GM04503 (cell line): ENCODE results near the gene NKX2-1.
"Not testable (repeated sequence)": the region's sequence is repeated elsewhere in the genome, so short reads cannot be mapped to it uniquely, and the experiment has no call there.

Source experiments
- DNase-seq: peaks from one replicate; pipeline ENCODE4 v3.0.0-alpha.2; 2012; ENCODE audit warnings: low read depth

The NKX2-1 gene

DNA sequence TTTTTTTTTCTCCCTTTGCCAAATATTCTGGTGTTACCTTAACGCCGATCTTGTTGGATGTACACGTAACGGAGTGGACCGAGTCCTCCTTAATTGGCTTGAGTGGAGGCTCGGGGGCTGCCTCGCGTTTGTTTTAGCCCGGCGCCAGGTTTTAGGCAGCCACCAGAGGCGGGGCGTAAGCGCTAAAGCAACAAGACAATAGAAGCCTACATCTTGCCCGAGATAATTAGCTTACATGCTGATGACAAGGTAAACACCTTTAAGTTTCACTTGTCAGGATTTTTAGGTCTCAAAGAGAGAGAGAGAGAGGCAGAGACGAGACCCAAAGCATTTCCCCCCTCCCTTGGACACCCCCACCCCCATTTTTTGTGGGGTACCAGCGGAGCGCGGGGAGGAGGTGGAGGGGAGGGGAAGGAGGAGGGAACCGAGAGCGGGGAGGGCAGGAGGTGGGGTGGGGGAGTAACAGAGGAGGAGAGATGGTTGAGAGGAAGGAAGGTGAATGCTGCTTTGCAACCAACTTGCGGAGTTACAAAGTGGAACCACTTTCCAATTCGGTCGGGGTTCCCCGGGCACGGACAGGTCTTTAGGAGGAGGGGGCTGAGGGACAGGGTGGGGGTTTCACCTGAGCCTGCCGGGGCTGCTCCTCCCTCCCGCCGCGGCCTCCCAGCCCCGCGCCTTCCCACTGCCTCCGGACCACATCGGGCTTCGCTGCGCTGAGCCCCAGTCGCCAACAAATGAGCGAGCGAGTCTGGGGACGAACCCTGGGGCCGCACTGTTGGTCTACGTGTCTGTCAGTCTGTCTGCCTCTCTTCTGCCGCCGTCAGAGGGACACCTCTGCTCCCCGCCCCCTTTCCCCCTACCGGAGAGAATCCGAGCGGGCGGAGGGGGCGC is at the start of gene NKX2-1:
Gene NKX2-1, minus strand, starts transcription at position 802 of the 891 bp plus-strand sequence. Its CDS starts 103 bp downstream, at position 699.
- no peak for DNase-seq

DNA sequence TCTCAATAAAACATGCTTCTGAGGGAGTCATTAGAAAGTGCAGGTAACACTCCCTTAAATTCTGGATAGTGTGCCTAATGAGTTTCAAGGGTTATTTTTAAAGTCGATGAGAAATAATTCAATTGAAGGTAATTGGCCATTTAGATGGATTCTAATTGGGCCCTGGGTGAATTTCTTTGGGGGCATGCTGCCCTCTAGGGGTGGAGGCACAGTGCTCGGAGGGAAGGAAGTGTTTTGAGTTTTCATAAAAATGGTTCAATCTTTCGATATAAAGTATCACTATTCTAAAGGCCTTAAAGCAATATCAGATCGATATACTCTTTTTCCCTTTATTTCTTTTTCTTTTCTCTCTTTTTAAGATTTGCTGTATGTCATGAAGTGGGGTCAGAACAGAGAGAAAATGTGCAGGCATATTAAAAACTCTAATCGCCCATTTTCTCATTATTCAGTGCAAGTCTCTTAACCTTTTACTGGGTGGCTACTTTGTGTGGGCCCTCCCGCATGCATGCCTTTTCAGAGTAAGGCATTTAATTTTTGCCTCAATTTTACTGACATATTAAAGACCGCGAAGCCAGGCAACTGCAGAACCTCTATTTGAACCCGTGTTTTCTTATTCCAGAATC is 36.9 kb upstream of the NKX2-1 start:
- no peak for DNase-seq

DNA sequence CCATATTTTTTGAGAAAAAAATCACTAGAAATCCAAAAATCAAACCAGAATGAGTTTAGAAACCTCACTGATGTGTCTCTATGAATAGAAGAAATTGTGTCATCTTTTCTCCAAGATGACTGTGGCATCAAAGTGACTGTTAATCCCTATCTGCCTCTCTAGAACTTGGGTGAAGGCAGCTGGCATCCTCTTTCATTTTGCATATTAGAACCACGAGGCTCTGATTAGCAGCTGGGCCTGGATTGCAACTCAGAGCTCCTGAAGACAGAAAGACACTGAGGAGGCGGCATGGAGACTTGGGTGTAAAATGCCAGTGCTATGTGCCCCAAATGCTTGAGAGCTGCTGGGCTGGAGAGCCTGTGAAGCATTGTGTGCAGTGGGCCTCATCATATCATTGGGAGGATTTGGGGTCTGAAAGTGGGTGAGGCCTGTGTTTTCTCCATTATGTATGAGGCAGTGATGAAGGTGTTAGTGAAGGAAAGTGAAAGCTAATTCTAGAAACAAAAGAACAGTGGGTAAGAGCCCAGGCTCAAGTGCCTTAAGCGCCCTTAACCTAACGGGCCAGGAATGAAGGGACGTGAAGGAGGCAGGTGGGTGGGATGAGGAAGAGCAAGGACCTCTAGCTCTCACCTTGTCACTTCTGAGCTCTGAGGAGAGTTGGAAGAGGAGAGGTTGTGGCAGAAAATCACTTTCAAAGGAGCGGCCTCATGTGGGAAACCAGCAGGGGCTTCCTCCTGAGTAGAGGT is 36.1 kb upstream of the NKX2-1 start:
- DNase-seq: no peak

DNA sequence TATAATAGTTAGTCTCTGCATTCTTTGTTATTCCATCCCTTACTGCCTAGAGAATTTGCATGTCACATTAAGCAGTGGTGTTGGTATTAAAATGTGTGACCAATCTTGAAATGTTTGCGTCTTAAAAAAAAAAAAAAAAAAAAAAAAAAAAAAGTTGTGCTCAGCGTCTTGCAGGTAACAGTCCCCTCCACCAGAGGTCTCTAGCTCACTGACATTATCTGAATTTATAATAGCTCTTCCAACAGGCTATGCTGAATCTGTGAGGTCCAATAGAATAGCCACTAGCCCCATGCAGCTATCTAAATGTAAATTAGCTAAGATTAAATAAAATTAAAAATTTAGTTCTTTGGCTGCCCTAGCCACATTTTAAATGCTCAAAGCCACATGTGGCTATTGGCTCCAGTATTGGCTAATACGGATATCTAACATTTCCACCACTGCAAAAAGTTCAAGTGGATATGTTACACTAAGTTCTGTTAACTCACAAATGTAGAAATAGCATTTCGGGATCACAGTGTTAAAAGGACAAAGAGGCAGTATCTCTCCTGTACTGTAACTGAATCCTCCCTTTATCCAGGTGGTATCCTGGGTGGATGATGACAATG is 33.7 kb upstream of the NKX2-1 start:
- DNase-seq: no peak

DNA sequence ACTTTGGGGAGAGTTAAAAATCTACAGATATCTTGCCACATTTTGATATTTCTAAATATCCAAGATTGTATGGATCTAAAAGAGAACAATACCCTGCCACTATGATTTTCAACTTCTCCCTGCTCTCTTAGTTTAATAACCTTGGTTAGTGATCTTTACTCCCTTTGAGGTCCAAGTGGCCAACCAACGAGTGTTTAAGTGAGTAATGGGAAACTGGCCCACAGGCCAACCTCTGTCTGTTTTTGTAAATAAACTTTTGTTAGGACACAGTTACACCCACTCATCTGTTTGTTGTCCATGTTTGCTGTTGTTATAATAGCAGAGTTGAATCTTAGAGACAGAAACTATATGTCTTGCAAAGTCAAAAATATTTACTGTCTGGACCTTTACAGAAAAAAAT is 30.9 kb upstream of the NKX2-1 start:
- DNase-seq: no peak

DNA sequence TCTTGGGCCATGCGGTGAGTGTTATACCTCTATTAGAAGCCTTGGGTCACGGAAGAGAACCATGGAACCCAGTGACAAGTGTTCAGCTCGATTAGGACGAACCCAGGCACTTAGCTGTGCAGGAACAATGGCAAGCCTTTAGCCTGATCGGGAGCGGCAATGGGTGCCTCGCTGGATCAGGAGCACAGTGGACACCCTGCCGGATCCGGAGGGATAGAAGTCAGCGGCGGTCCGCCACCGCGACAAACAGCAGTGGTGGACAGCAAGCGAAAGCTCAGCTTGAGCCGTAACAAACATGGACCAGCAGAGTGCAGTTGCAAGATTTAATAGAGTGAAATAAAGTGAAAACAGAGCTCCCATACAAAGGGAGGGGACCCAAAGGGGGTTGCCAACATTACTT is 24.2 kb upstream of the NKX2-1 start:
- not testable (repeated sequence) for DNase-seq

DNA sequence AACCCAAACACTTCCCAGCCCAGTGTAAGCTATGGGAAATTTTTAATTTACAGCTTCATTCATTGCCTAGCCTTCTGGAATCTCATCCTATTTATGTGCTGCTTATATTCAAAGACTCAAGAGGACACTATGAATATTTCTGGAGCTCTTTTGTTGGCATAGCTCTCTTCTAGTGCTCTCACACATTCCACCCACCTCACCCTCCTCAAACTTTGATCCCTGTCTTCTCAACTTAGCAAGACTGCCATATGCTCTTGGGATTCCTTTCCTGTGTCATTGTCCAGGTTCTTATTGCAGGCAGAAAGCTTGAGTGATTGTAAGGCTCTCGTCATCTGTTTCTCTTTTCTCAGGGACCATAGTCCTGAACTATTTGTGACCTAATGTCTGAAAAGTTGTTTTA is 18.0 kb upstream of the NKX2-1 start:
- DNase-seq: no peak

DNA sequence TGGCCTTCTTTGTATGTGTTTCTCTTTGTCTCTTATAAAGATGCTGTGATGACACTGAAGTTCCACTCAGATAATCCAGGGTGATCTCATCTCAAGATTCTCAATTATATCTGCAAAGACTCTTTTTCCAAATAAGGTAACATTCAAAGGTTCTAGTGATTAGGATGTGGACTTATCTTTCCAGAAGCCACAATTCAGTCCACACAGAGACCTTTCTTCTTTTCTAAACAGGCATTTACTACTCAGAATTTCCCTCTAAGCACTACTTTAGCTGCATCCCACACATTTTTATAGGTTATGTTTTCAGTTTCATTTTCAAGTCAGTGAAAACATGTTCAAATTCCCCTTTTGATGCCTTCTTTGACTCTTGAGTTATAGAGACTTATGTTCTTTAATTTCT is 9.0 kb upstream of the NKX2-1 start:
- DNase-seq: no peak

DNA sequence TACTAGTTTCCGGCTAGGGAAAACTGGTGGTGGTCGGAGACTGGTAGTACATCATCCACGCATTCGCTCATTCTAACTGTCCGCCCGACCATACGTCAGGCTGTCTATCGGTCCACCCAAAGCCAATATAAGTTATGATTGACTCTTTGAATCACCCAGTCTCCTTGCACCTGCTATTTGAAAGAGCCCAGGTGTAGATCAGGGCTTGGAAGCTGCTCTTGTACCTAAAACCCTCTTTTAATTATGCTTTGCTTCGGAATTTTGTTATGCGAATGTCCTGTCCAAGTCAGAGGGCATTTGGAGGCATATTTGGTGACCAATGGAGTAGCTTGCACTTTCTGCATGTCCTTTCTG is 5.7 kb upstream of the NKX2-1 start:
- no peak for DNase-seq

DNA sequence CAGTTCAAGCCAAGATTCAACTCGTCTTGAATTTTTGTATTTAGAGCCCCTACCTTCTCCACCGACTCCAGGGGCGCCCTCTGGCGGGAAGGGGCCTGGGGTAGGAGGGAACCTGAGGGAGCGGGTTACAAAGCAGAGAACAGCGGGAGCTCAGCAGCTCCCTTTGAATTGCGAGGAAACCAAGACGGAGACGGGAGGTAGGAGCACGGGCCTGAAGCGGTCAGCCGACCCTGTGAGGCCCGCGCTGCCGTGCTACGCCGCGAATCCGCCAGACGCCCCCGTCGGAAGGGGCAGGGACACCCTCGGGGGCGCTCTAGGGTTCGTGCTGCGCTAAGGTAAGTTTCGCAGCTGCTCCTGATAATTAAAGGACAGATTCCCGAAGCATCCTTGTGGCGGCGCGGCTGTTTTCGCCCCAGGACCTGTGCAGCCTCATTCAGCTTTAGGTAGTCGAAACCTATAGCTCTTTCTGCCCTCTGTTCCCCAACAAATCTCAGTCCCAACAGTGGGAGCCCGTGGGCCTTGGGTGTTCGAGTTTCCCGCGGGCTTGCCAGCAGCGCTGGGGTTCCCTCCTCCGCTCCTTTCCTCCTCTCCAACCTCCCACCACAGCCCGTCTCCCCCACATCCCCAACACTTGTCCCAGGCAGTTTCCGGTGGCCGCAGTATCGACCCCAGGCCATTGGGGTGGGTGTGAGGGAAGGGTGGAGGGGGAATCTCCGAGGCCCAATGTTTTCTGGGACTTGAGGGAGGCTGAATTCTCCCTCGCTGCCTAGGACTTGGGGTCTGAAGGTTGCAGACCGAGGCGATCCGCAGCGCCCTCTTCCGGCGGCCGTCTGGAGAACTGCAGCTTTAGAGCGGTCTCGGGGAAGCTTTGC is 5.1 kb upstream of the NKX2-1 start:
- no peak for DNase-seq

DNA sequence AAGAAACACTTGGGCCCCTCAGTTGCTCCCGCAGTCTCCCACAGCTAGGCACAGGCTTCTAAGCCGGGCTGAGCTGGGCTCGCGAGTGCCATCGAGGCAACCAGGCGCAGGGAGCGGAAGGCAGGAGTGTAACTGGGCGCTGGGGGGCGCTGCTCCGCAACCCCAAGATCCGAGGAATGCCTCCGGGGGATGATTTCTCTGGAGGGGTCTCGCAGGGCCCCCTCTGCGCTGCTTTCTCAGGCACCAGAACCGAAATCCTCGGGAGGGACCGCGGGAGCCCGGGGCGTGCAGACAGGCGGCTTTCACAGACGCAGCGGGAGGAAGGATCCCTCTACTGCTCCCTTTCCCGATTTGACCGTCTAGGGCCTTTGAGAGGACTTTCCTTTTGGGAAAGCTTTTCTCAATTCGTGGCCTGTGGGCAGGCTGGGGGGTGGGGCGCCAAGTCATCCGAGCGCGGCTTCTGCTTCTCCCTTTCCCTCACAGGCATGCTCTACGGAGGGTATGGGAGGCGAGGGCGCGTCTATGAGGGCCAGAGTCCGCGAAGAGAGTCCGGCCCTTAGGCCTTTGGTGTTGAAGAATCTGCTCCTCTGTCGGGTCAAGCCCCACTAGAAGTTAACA is 4.3 kb upstream of the NKX2-1 start:
- no peak for DNase-seq

DNA sequence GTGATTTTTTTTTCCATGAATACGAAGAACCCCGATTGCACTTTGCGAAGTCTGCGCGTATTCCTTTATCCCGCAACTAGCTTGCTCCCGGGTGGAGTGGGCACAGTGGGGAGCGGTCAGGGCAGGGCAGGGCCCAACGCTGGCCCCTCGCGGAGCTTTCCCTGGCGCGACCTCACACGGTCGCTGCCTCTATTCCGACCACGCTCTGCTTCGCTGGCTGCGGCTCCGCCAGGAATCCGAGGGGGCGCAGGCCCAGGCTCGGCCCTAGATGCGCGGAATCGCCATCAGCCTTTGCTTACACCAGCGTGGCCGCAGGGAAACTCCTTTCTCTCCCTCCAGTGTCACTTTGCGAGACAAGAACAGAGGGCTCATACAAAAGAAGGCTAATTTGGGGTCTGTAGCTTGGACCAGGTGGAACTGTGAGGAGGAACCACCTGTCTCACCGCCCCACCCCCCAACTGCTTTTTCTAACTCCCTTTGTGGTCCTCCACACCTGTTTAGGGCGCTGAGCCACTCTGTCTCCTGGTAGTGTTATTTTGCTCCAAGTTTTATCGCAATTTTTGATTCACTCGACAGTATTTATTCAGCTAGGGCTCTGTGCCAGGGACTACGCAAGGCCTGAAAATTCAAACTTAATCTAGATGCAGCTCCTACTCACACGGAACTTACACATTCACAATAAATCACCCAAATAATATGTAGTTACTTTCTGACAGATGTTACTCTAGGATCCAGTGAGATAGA is 3.1 kb upstream of the NKX2-1 start:
- no peak for DNase-seq

DNA sequence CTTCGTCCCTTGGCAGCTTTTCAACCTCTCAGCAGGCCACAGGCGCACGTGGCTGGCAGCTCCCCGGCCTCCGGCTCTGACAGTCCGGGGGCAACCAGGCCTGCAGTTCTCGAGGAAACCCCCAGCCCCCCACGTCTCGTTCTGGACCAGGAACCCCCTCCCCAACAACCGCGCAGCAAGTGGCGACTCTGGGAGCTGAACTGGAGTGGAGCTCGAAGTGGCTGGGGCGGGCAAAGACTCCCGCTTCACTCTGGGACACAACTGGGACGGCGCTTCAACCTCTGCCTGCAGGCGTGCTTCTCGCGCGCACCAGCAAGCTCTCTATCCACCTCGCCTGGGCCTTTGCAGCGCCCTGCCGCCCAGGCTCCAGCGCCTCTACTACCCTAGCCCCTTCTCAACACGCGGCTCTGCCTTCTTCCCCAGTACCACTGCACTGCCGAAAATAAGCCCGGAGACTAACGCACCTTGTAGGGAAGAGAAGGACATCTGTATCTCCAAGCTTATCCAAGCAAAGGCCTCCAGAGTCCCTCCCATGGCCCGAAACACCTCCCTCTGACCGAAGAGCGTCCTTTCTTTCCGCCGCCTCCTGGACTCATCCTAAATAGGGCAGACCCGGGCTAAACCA is 2.4 kb upstream of the NKX2-1 start:
- no peak for DNase-seq

DNA sequence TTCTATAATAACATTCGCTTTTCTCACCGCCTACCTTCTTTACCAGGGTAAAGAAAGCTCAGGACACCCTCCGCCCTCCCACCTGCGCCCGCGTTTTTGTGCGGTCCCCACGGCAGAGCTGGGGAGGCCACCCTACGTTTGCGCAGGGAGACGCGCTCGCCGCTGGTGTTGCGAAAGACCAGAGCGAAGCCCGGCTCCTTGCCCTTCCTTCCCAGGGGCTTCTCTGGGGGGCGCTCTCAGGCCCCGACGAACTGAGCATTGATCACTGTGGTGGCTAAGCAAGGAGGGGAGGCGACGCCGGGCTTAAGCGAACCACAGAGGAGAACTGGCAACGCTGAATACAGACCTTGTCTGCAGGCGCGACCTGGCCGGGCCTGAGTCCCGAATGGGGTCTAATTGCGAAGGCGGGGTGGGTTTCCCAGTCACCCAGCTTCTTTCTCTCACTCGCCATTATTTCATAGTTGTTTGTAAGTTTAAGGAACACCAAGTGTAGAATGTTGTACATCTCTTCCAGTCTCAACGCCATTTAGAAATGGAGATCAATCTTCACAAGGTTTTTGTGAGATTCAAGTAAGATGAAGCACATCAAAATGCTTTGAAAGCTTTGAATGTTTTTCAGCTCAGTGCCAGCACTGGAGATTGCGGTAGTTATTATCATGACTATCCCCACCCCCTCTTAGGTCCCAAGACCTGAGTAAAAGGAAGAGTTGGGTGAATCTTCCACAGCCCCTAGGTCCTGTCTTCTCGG is 1.7 kb upstream of the NKX2-1 start:
- DNase-seq: no peak

DNA sequence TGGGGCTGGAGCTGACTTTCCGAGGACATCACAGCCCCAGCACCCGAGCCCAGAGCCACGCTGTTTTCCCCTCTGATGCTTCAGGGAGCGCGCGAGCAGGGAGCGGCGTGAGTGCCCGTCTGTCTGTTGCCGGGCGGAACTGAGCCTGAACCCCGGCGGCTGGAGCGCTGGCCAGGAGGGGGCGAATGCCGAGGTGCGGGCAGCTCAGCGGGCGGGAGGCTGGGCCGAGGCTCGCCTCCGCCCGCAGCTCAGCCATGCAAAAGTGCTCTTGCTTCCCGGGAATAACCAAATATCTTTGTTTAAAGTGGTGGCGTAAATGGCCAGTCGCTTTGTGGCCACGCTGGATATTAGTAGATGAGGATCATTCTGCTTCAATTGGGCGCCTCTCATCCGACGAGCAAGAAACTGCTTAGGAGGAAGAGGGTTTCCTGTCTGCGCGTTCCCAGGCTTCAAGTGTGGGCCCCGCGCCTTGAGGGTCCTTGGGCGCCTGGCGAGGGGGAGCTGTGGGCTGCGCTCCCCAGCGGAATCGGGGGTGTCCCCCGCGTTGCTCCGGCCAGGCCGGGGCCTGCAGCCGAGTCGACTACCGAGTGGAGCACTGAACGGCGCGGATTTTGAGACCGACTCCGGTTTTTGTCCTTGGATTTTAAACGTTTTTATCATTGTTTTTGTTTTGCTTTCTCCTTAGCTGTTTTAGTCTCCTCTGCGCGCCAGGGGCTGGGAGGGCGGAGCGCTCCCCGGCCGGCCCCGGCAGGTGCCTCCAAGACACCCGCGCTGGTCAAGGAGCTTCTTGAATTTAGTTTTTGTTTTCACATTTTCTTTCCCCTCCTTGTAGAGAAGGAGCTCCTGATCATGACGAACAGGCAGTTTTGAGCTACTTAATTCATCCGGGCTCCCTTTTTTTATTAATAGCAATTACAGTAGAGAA is 831 bp upstream of the NKX2-1 start:
- no peak for DNase-seq

DNA sequence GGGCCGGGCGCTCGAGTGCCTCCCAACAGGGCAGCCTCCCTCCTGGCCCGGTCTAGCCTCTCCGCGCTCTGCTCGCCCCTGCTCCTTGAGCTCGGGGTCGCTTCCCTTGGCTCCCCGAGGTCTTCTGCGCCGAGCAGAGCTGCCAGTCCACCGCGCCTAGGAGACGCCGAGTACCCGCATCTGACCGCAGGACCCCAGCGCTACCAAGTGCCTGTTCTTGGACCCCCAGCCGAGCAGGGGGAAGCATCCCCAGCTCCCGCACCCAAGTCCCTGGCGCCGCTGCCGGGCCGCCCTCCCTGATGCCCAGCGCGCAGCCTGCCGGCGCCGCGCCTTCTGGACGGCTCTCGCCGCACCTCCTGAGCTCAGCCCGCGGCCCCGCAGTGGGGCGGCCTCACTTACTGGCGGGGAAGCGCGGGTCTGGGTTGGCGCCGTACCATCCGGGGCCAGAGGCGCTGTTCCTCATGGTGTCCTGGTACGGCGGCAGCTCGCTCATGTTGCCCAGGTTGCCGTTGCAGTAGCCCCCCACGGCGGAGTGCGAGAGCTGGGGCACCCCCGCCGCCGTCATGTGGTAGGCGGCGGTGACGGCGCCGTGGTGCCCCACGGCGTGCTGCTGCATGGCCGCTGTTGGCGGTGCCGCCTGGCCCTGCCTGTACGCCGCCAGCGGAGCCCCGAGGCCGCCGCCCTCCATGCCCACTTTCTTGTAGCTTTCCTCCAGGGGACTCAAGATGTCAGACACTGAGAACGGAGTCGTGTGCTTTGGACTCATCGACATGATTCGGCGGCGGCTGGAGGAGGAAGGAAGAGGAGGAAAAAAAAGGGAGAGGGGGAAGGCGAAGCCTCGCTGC is 1.2 kb downstream of the NKX2-1 start:
- DNase-seq: no peak

DNA sequence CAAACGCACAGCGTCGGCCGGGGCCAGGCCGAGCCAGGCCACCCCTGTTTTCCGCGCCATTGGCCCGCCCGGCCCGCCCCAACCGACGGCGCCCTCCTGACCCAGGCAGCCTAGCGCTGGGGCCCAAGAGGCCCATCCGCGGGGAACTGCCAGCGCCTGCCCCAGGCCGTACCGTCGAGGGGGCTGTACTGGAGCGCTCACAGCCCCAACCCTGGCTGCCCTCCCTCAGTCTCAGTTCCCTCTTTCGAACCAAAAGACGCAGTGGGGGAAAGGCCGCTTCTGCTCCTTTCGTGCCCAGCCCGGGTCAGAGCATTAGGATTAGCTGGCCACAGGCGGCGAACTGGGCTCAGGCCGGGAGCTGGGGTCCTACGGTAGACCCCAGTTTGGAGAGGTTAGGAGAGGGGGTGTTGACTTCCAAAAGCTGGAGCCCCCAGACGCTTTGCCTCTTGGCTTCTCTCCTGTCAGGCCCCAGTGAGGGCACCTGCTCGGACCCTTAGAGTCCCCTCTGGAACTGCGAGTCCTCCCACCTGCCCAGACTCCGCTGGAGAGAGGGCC is 1.9 kb downstream of the NKX2-1 start:
- DNase-seq: no peak
